Anterior cingulate cortex (tissue), 58 donors: ENCODE measurements around the gene NDUFV1.
A peak's percentile ranks its signal among the peaks of the same experiment; 100 is the strongest.
"Not testable (repeated sequence)": the region's sequence is repeated elsewhere in the genome, so short reads cannot be mapped to it uniquely, and the experiment has no call there.

ENCODE experiments used
- DNase-seq, 58 donors: peaks; one replicate each; lab custom pipeline; 2025; lab: John Stamatoyannopoulos, UW

NDUFV1 gene

DNA sequence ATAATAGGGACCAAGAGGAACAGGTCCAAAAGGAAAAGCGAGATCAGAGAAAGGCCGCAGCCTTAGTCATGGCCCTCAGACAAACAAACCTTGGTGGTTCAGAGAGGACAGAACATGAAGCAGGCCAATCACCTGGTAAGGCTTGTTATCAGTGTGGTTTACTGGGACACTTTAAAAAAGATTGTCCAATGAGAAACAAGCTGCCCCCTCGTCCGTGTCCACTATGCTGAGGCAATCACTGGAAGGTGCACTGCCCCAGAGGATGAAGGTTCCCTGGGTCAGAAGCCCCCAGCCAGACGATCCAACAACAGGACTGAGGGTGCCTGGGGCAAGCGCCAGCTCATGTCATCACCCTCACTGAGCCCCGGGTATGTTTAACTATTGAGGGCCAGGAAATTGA, 16.2 kb downstream of the NDUFV1 start:
- not testable (repeated sequence) for DNase-seq

DNA sequence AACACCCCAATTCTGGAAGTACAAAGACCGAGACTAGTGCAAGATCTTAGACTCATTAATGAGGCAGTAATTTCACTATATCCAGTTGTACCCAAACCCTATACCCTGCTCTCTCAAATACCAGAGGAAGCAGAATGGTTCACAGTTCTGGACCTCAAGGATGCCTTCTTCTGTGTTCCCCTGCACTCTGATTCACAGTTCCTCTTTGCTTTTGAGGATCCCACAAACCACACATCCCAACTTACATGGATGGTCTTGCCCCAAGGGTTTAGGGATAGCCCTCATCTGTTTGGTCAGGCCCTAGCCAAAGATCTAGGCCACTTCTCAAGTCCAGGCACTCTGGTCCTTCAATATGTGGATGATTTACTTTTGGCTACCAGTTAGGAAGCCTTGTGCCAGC, 17.1 kb downstream of the NDUFV1 start:
- DNase-seq: not testable (repeated sequence)

DNA sequence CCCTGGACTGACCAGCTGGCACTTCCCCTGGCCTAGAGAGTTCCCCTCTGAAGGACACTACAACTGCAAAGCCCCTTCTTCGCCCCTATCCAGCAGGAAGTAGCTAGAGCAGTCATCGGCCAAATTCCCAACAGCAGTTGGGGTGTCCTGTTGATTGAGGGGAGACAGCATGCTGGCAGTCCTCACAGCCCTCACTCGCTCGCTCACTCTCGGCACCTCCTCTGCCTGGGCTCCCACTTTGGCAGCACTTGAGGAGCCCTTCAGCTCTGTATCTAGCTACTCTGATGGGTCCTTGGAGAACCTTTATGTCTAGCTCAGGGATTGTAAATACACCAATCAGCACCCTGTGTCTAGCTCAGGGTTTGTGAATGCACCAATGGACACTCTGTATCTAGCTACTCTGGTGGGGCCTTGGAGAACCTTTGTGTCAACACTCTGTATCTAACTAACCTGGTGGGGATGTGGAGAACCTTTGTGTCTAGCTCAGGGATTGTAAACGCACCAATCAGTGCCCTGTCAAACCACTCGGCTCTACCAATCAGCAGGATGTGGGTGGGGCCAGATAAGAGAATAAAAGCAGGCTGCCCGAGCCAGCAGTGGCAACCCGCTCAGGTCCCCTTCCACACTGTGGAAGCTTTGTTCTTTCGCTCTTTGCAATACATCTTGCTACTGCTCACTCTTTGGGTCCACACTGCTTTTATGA, 19.5 kb downstream of the NDUFV1 start:
- DNase-seq: not testable (repeated sequence)

DNA sequence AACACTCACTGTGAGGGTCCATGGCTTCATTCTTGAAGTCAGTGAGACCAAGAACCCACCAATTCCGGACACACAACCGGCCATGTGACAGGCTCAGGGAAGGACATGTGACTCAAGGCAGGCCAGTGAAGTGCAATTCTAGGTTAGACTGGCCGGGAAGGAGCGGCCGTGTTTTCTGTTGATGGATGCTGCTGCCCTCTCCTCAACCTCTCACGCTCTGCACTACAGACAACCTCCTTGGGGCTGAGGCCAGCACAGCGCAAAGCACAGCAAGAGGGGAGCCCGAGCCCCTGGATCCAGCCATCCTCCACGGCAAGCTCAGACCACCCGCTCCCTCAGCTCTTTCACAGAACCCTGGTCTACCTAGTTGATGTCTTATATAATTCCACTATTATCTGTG, 20.2 kb downstream of the NDUFV1 start:
- no peak for DNase-seq

DNA sequence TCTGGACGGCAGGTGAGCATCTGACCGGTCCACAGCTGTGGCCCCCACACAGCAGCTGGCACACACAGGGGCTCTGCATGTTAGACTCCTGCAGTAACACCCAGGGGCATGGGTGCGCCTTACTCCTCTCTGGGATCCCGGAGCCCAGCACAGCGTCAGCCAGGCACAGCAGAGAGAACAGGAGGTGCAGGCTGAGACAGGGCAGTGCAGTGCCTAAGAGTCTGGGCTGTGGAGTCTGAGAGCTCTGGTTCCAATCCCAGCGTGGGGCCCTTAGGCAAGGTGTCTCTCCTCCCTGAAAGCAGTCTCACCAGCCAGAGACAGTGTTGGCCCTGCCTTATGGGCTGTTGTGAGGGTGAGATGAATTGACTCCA, 20.7 kb downstream of the NDUFV1 start:
- DNase-seq: no peak

DNA sequence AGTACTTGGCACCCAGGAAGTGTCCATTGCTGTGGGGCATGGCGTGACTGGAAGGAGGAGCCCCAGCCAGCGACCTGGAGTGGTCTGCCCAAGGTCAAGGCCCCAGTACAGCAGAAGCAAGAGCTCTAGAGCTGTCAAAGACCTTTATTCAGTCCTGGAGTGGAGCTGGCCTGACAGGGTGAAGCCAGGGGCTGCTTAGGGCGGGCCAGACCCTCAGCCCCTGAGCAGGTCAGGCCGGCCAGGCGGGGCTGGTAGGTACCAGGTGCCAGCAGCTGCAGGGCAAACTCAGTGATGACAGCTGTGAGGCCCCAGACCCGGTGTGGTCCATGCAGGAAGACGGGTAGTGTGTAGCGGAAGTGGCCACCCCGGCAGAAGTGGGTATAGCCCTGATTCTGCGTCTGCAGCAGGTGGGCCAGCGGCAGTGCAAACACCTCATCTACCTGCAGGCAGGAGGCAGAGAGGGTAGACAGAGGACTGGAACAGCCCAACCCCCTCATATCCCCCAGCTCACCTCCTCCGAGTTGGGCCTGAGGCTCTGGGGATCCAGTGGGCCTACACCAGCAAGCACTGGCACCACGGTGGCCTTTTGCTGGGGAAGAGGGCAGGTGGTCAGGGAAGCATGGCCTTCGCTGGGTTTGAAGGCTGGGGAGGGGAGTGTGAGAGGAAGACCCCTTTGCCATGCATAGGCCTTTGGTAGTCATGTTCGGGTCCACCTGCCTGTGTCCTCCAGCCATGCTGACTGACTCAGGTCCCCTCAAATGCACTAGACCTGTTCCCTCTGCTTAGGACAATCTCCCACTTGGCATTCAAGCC, 21.3 kb downstream of the NDUFV1 start:
- DNase-seq: no peak

DNA sequence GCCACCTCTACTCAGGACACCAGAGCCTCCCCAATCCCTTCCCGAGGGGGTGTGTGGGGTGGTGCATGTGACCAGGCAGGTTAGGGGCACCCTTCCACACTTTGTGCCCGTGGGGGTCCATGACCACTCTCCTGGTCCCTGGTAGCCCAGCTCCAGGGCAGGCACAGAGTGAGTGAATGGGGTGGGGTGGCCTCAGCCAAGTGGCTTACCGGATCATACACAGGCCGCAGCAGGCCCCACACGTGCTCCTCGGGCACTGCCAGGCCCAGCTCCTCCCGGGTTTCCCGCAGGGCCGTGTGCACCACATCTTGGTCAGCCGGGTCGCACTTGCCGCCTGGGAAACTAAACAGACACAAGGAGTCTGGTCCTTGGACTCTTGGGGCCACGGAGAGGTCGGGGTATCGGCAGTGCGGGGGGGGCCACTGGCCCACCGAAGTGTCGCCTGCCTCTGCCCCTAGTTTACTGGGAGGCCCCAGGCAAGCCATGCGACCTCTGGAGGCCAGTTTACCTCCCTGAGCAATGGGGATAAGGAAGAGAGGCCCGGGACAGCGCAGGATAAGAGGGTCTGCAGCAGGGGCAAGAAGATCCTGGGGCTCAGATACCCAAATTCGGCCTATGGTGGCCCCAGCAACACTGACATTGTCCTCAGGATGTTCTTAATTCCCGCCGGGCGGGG, 22.1 kb downstream of the NDUFV1 start:
- DNase-seq: peak in 1 of 58 donors; percentile 57

DNA sequence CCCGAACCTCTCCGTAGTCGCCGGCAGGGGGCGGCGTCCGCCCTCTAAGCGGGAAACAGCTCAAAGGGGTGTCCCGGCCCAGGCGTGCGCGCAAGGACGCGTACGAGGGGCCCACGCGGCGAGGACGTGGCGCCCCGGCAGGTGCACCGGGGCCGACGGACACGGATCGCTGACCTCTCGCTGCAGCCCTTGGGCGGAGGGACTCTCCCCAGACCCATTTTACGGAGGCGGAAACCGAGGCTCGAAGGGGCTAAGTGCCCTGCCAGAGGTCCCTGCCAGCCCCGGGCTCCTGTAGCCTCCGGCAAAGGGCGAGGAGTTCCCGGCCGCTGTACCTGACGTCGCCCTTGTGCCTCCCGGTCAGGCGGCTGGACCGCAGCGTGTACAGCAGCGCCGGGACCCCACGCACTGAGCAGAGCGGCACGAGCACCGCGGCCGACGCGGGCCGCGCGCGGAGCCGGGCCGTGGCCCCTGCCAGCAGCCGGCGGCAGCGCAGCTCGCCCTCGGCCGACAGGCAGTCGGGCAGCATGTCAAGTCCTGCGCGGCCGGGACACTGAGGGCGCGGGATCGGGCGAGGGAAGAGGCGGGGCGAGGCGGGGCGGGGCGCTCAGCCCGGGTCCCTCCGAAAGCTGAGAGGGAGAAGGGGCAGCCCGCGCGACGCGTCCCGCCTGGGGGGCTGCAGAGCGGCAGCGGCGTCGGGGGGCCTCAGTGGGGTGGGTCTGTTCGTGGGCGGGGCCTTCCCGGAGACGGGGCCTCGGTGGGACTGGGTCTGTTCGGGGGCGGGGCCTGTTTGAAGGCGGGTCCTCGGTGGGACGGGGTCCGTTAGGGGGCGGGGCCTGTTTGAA, 22.9 kb downstream of the NDUFV1 start, which contains the start of gene NUDT8:
Gene NUDT8, minus strand, starts transcription at position 552 of the 842 bp plus-strand sequence. Its CDS starts 26 bp downstream, at position 526.
- DNase-seq: peak in 48 of 58 donors; percentile 12 to 87 (median 62)

DNA sequence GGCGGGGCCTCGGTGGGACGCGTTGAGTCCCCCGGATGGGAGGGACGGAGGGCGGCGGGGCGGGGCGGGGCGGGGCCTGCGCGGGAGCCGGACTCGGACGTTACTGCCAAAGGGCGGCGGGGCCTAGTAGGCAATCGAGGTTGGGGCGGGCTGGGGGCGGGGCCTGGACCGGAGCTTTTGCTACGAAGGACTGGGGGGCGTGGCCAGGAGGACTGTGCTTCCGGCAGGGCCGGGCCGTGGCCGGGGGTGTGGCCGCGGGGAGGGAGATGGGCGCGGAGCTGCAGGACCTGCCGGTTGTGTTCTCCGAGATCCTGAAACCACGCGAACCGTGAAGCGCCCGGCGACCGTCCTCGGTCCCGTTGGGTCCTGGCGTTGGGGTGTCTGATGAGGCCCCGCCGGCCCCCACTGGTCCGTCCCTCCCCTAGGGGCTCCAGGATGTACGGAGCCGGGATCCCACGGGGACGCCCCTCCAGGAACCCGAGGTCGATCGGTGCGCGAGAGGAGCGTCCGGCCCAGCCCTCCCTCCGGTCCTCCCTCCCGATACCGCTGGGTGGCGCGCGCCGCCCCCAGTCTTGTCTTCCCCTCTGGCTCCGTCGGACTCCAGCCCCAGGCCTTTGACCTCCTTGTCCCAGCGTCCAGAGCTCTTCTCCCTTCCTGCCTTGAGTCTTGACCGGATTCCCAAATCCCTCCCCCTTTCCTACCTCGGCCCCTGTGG, 23.6 kb downstream of the NDUFV1 start:
- peak; percentile 66 to 100 (median 96) for DNase-seq

DNA sequence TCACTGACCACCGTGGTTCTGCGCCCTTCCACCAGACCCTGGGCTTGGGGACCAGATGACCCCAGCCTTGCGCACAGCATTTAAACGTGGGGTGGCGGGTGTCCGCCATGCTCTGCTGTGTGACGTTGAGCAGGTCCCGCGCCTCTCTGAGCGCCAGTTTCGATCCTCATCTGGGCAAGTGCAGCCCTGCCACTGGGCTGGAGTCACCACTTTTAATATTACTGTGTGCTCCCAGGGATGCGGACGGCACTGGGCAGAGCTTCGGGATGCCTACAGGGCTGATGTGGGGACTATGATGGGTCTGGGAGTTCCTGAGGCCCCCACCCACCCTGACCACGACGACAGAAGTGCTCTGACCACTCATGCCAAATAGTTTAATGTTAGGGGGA, 24.2 kb downstream of the NDUFV1 start:
- no peak for DNase-seq

GRCh38 chr11:67631411-67631810, 24.7 kb downstream of the NDUFV1 start:
- no peak for DNase-seq

DNA sequence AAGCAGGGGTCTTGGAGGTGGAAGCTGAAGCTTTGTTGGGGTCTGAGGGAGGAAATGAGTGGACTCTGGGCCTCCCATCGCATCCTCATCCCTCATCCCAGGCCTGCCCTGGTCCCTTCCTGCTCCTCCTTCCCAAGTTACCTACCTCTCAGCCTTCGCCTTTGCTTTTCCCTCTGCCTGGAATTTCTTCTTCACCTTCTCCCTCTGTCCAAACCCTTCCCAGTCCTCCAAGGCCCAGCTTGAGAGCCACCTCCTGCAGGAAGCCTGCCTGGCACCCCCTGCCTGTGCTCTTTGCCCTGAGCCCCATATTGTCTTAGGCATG, 25.1 kb downstream of the NDUFV1 start:
- no peak for DNase-seq

DNA sequence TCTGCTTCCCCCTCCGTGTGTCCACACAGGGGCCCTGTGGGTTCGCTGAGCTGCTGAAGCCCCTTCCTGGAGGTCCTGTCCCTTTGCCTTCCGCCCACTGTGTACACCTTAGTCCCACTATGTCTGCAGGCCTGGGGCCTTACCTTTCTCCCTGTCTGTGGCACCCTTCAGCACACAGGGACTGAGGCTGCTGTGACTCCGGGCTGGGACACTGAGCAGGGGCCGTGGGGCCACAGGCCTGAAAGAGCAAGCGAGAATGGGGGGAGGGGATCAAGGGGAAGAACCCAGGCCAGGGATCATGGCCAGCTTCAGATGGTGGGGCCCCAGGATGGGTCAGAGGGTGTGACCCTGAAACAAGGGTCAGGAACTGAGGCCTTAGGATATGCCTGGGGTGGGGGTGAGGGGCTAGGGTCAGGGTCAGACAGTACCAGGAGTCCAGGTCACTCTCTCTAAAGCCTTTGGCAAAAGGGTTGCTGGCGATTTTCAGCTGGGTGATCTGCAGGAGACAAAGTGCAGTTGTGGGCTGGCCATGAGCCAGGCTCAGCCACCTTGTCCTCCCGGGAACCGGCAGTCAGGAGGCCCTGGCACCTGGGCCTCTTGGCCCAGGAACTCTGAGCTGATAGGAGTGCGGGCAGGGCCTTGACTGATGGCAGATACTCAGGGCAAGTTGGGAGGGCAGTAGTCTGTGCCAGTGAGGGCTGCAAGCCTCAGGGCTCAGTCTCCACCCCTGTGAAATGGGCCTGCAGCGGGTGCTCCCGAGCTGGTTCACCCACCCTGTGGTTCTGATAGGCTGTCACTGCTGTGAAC, 25.6 kb downstream of the NDUFV1 start:
- no peak for DNase-seq

DNA sequence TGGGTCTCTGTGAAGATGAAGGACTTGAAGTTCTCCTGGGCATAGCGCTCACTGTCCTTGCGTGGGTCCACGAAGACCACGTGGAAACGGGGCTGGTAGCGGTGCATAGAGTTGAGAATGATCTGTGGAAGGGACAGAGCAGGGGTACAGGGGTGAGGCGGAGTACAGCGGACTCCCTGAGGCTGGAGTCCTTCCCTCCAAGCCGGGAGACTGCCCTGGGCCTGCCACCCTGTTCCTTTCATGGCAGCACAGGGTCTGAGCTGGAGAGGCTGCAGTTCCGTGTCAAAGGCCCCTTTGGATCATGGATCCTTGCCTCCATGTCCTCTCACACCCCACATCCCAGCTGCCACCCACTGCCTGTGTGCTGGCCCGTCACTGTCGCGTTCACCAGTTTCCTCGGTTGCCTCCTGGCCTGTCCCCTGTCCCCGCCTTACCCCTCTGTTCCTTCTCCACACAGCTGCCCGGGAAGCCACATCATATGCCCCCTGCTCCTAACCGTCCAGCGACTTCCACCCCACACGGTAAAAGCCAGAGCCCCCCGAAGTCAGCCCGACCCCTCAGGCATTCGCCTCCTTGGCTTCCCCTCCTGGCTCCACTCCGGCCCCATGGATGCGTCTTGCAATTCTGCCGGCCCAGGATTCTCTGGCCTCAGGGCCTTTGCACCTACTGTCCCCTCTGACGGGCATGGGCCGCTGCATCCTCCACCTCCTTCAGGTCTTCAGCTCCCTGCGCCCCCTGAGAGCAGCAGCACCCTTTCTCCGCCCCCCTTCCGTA, 26.4 kb downstream of the NDUFV1 start:
- DNase-seq: no peak

GRCh38 chr11:67633758-67634365, 27.1 kb downstream of the NDUFV1 start:
- no peak for DNase-seq

DNA sequence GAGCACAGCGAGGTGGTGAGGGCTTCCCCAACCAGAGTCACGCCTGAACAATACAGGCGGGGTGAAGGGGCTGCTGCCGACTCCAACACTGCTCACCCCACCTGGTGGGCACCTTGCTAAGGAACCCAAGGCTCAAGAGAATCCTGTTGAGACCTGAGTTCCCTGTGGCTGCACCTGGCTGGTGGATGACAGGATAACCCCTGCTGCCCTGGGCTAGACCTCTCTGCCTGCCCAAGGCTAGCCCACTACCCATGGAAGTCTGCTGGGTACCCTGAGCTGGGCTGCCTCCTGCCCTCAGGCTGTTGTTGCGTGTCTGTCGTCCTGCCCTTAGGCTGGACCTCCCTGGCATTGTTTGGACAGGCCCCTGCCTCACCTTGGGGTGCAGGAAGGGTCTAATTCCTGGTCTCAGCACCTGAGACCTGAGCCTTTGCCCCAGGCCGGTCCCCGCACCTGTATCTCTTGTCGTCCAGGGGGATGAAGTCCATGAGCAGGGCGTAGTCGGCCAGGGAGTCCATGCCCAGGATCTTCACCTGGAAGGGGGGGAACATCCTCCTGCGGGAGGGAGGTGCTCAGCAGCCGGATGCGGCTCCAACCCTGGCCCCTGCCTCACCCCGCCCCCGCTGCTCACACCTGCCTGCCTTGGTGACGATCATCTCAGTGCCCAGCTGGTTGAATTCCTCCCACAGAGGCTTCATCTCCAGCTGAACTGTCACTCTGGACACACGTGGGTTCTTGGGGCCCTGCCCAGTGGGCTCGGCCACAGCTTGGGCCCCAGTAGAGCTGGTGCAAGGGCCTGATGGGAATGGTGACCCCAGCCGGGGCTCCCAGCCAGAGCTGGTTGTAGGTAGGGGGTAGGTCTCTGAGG, 27.9 kb downstream of the NDUFV1 start:
- DNase-seq: no peak

DNA sequence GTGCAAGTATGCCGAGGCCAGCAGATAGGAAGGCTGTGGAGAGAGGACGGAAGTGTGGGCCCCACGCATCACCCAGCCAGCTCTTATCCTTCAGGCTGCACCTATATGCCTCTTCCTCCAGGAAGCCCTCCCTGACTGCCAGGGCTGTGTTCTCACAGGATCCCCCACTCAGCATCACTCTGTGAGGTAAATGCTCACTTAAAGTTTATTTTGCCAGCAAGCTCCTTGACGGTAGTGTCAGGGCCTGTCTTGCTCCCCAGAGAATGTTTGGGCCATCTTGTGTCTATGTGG, 28.4 kb downstream of the NDUFV1 start:
- no peak for DNase-seq
